AG04450 (cell line): ENCODE results near the gene PALLD. TPM values are rescaled to one million over a fixed set of nuclear protein-coding genes. Genes with fewer than 3 reads are reported as not detected.

Experiments
- CTCF ChIA-PET: fragments of 300-600, 350-600 bp; formaldehyde crosslinking; extraction: SDS; loops from one replicate; lab custom pipeline; 2022; ENCODE audit warnings: antibody characterized with exemption, inconsistent platforms; lab: Charles Lee
- POLR2A ChIA-PET: fragments of 350-600 bp; formaldehyde crosslinking; extraction: SDS; loops from one replicate; lab custom pipeline; 2021; ENCODE audit warnings: antibody characterized with exemption, inconsistent platforms; lab: Yijun Ruan, JAX
- DNase-seq: peaks from one replicate; pipeline ENCODE4 v3.0.0-alpha.2; 2011; ENCODE audit warnings: low read depth, low spot score
- H3K27ac ChIP-seq: one replicate; pipeline ENCODE4 v1.5.1; 2012; ENCODE audit warnings: low read depth, low read length, control low read depth
- H3K27me3 ChIP-seq: one replicate; pipeline ENCODE4 v1.6.0; 2012; ENCODE audit warnings: low read length; ENCODE audit not compliant: control insufficient read depth, insufficient read depth
- H3K4me3 ChIP-seq: 2 replicates; pipeline ENCODE4 v1.5.1; 2011; ENCODE audit warnings: mild to moderate bottlenecking, low read depth, low read length, control low read depth
- H3K9me3 ChIP-seq: 2 replicates; pipeline ENCODE4 v1.5.1; 2012; ENCODE audit warnings: low read length; ENCODE audit not compliant: control insufficient read depth, insufficient read depth
- CTCF ChIP-seq: IDR thresholded peaks from 2 replicates; pipeline ENCODE4 v1.5.1; 2011; ENCODE audit warnings: low read depth, low read length, control low read depth, inconsistent platforms
- polyA plus RNA-seq: library from polyadenylated mRNA; depleted of rRNA; stranded (reverse); fragments of >200 nt; gene quantifications from 2 replicates; pipeline ENCODE4 v1.2.3, GENCODE V29; 2011

The PALLD gene
- polyA plus RNA-seq, 1 experiment, result 159 TPM

GRCh38 chr4:168572002-168572401, 75.2 kb downstream of the PALLD start:
- no peak overlapping the region for H3K27ac ChIP-seq
- DNase-seq, result no peak
- TF ChIP-seq CTCF, result no peak
- ChIA-PET POLR2A (no interaction called here), CTCF (interaction anchor here (2.1 kb wide), 1 partner anchor 13 kb away, joined by 9 read pairs; no protein-coding TSS in a partner anchor)
- no peak overlapping the region for H3K4me3 ChIP-seq
- no peaks in the 10 kb centered on the region for H3K27me3 ChIP-seq
- no peaks in the 10 kb centered on the region for H3K9me3 ChIP-seq

DNA sequence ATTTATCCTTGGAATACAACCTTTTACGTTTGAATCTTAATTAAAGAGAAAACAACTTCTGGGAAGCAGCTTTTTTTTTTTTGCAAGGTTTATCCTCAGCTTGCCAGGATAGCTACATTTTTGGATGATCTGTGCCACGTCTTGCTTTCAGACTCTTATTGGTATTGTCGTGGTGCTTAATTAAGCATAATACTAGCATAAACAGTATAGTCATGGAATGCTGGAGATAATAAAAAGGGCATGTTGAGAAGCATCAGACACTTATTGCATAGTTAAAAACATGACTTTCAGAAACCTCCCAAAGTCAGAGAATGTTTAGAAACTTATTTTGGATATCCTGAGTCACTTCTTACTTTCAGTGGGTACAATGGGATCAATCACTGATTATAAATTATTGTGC, 77.0 kb downstream of the PALLD start:
- no peak for TF ChIP-seq CTCF
- ChIA-PET CTCF (interaction anchor here (1.9 kb wide), 1 partner anchor 12 kb away, joined by 12 read pairs; no protein-coding TSS in a partner anchor), POLR2A (interaction anchor here (0.9 kb wide), 1 partner anchor 9 kb away, joined by 3 read pairs; no protein-coding TSS in a partner anchor)
- H3K27me3 ChIP-seq, result no peaks in the 10 kb centered on the region
- H3K27ac ChIP-seq, result no peak overlapping the region
- no peak for DNase-seq
- no peaks in the 10 kb centered on the region for H3K9me3 ChIP-seq
- no peak overlapping the region for H3K4me3 ChIP-seq

DNA sequence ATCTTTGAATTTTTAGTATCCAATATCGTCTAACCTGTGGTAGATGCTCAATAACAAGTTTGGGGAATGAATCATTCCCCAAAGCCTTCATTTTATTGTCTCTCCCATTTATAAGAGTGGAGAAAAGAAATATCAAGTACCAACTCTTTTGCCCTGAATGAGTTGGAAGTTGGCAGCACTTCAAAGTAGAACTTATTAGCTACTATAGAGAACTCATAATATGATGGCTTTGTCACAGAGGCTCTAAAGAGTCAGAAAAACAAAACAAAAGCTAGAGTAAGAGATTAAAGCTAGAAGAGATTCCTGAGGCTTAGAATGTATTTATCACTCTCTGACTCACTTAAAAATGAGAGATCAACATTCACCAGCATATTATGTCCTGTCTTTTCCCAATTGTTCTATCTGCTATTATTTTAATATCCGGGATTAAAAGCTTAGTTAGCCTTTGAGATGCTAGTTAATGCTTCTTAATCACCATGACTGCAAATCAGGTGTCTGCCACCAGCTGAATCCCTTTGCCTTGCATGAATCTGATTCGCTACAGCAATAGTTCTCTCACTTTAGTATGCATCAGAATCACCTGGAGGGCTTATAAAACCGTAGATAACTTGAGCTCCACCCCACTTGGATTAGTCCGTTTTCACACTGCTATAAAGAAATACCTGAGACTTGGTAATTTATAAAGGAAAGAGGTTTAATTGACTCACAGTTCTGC, 77.9 kb downstream of the PALLD start:
- Histone ChIP-seq H3K4me3 (no peak overlapping the region), H3K27me3 (no peaks in the 10 kb centered on the region), H3K9me3 (no peaks in the 10 kb centered on the region), H3K27ac (no peak overlapping the region)
- no peak for DNase-seq
- ChIA-PET CTCF (interaction anchor here (0.6 to 1.9 kb wide), 3 partner anchors 11 to 347 kb away, joined by 3 to 12 read pairs (median 4); no protein-coding TSS in a partner anchor), POLR2A (interaction anchor here (0.9 kb wide), 1 partner anchor 10 kb away, joined by 3 read pairs; no protein-coding TSS in a partner anchor)
- TF ChIP-seq CTCF, result no peak

DNA sequence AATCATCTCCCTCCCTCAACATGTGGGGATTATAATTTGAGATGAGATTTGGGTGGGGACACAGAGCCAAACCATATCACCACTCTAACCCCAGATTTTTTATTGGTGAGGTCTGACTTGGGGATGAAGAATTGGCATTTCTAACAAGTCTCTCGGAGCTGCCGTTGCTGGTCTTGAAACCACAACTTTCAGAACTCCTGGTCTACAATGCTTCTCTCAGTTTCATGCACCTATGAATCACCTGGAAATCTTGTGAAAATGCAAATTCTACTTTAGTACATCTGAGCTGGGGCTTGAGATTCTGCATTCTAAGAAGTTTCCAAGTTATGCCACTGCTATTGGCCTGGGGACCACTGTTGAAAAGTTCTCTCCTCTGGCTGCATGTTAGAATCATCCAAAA, 78.6 kb downstream of the PALLD start:
- Histone ChIP-seq H3K4me3 (no peak overlapping the region), H3K27me3 (no peaks in the 10 kb centered on the region), H3K27ac (no peak overlapping the region), H3K9me3 (no peaks in the 10 kb centered on the region)
- ChIA-PET POLR2A (no interaction called here), CTCF (interaction anchor here (0.6 to 1.9 kb wide), 4 partner anchors 10 to 346 kb away, joined by 3 to 12 read pairs (median 4); no protein-coding TSS in a partner anchor)
- DNase-seq, result no peak
- no peak for TF ChIP-seq CTCF

- CTCF ChIA-PET, result interaction anchor here (0.6 kb wide), 1 partner anchor 239 kb away, joined by 5 read pairs; no protein-coding TSS in a partner anchor
- DNase-seq, result no peak
- TF ChIP-seq CTCF, result no peak
- H3K27ac ChIP-seq, result no peak overlapping the region
- no peaks in the 10 kb centered on the region for H3K9me3 ChIP-seq
- POLR2A ChIA-PET, result no interaction called here
- no peak overlapping the region for H3K4me3 ChIP-seq
- no peaks in the 10 kb centered on the region for H3K27me3 ChIP-seq
Measured at GRCh38 chr4:168577624-168578023, 80.8 kb downstream of the PALLD start.
